ENCODE measurements around the gene MYLIP.

Gene MYLIP

GRCh38 chr6:16153211-16153820 lies 24.4 kb downstream of the MYLIP start:
- Histone ChIP-seq H3K27me3 (ENCODE audit: control insufficient read depth in 2 of 2, insufficient read depth in 2 of 2, low read length in 2 of 2) (no peaks in the 10 kb centered on the region), H3K9ac (ENCODE audit: low read depth in 1 of 2, low read length in 2 of 2) (no peak overlapping the region), H3K9me3 (ENCODE audit: control insufficient read depth in 2 of 2, low read length in 2 of 2) (no peaks in the 10 kb centered on the region), H3K4me3 (ENCODE audit: low read length in 2 of 2) (no peak overlapping the region), H3K36me3 (ENCODE audit: control insufficient read depth in 2 of 2, insufficient read depth in 2 of 2, low read length in 2 of 2) (peaks cover 40 to 52% of the 10 kb centered on the region in 2 donors), H3K27ac (ENCODE audit: low read depth in 2 of 2, low read length in 2 of 2) (no peak overlapping the region), H3K4me1 (ENCODE audit: control insufficient read depth in 2 of 2, insufficient read depth in 2 of 2, low read length in 2 of 2) (peaks cover 2 to 3% of the 10 kb centered on the region in 2 donors)

GRCh38 chr6:16154904-16155303 lies 26.0 kb downstream of the MYLIP start:
- peaks cover 34 to 41% of the 10 kb centered on the region in 2 donors for H3K36me3 ChIP-seq (ENCODE audit: control insufficient read depth in 2 of 2, insufficient read depth in 2 of 2, low read length in 2 of 2)
- no peak overlapping the region for H3K4me3 ChIP-seq (ENCODE audit: low read length in 2 of 2)
- H3K27ac ChIP-seq (ENCODE audit: low read depth in 2 of 2, low read length in 2 of 2), result no peak overlapping the region
- H3K9me3 ChIP-seq (ENCODE audit: control insufficient read depth in 2 of 2, low read length in 2 of 2), result no peaks in the 10 kb centered on the region
- H3K4me1 ChIP-seq (ENCODE audit: control insufficient read depth in 2 of 2, insufficient read depth in 2 of 2, low read length in 2 of 2), result no peaks in the 10 kb centered on the region
- H3K27me3 ChIP-seq (ENCODE audit: control insufficient read depth in 2 of 2, insufficient read depth in 2 of 2, low read length in 2 of 2), result no peaks in the 10 kb centered on the region
- H3K9ac ChIP-seq (ENCODE audit: low read depth in 1 of 2, low read length in 2 of 2), result no peak overlapping the region

- no peaks in the 10 kb centered on the region for H3K27me3 ChIP-seq (ENCODE audit: control insufficient read depth in 2 of 2, insufficient read depth in 2 of 2, low read length in 2 of 2)
- no peaks in the 10 kb centered on the region for H3K4me1 ChIP-seq (ENCODE audit: control insufficient read depth in 2 of 2, insufficient read depth in 2 of 2, low read length in 2 of 2)
- H3K27ac ChIP-seq (ENCODE audit: low read depth in 2 of 2, low read length in 2 of 2), result no peak overlapping the region
These were observed 28.6 kb downstream of the MYLIP start for GRCh38 chr6:16157492-16157891.

GRCh38 chr6:16157909-16158308 lies 29.0 kb downstream of the MYLIP start:
- H3K9me3 ChIP-seq (ENCODE audit: control insufficient read depth in 2 of 2, low read length in 2 of 2), result no peaks in the 10 kb centered on the region
- H3K27ac ChIP-seq (ENCODE audit: low read depth in 2 of 2, low read length in 2 of 2), result no peak overlapping the region
- no peaks in the 10 kb centered on the region for H3K27me3 ChIP-seq (ENCODE audit: control insufficient read depth in 2 of 2, insufficient read depth in 2 of 2, low read length in 2 of 2)
- H3K9ac ChIP-seq (ENCODE audit: low read depth in 1 of 2, low read length in 2 of 2), result no peak overlapping the region
- H3K4me3 ChIP-seq (ENCODE audit: low read length in 2 of 2), result no peak overlapping the region
- H3K36me3 ChIP-seq (ENCODE audit: control insufficient read depth in 2 of 2, insufficient read depth in 2 of 2, low read length in 2 of 2), result peaks cover 12% of the 10 kb centered on the region in 2 donors
- H3K4me1 ChIP-seq (ENCODE audit: control insufficient read depth in 2 of 2, insufficient read depth in 2 of 2, low read length in 2 of 2), result no peaks in the 10 kb centered on the region

More at GRCh38 chr6:16157492-16157891, 28.6 kb downstream of the MYLIP start:
- Histone ChIP-seq H3K4me3 (ENCODE audit: low read length in 2 of 2) (no peak overlapping the region), H3K9ac (ENCODE audit: low read depth in 1 of 2, low read length in 2 of 2) (no peak overlapping the region), H3K9me3 (ENCODE audit: control insufficient read depth in 2 of 2, low read length in 2 of 2) (no peaks in the 10 kb centered on the region), H3K36me3 (ENCODE audit: control insufficient read depth in 2 of 2, insufficient read depth in 2 of 2, low read length in 2 of 2) (peaks cover 12 to 16% of the 10 kb centered on the region in 2 donors)

- Histone ChIP-seq H3K4me1 (ENCODE audit: control insufficient read depth in 2 of 2, insufficient read depth in 2 of 2, low read length in 2 of 2) (no peaks in the 10 kb centered on the region), H3K9me3 (ENCODE audit: control insufficient read depth in 2 of 2, low read length in 2 of 2) (no peaks in the 10 kb centered on the region), H3K27ac (ENCODE audit: low read depth in 2 of 2, low read length in 2 of 2) (no peak overlapping the region), H3K36me3 (ENCODE audit: control insufficient read depth in 2 of 2, insufficient read depth in 2 of 2, low read length in 2 of 2) (peaks cover 10 to 12% of the 10 kb centered on the region in 2 donors), H3K27me3 (ENCODE audit: control insufficient read depth in 2 of 2, insufficient read depth in 2 of 2, low read length in 2 of 2) (no peaks in the 10 kb centered on the region), H3K9ac (ENCODE audit: low read depth in 1 of 2, low read length in 2 of 2) (no peak overlapping the region), H3K4me3 (ENCODE audit: low read length in 2 of 2) (no peak overlapping the region)
These were observed 30.2 kb downstream of the MYLIP start for GRCh38 chr6:16158943-16159557.

GRCh38 chr6:16160794-16161193 lies 31.9 kb downstream of the MYLIP start:
- Histone ChIP-seq H3K27ac (ENCODE audit: low read depth in 2 of 2, low read length in 2 of 2) (no peak overlapping the region), H3K27me3 (ENCODE audit: control insufficient read depth in 2 of 2, insufficient read depth in 2 of 2, low read length in 2 of 2) (no peaks in the 10 kb centered on the region), H3K9ac (ENCODE audit: low read depth in 1 of 2, low read length in 2 of 2) (no peak overlapping the region), H3K36me3 (ENCODE audit: control insufficient read depth in 2 of 2, insufficient read depth in 2 of 2, low read length in 2 of 2) (peaks cover 0 to 5% of the 10 kb centered on the region in 2 donors), H3K9me3 (ENCODE audit: control insufficient read depth in 2 of 2, low read length in 2 of 2) (no peaks in the 10 kb centered on the region), H3K4me1 (ENCODE audit: control insufficient read depth in 2 of 2, insufficient read depth in 2 of 2, low read length in 2 of 2) (no peaks in the 10 kb centered on the region), H3K4me3 (ENCODE audit: low read length in 2 of 2) (no peak overlapping the region)

GRCh38 chr6:16162003-16162402 lies 33.1 kb downstream of the MYLIP start:
- Histone ChIP-seq H3K4me1 (ENCODE audit: control insufficient read depth in 2 of 2, insufficient read depth in 2 of 2, low read length in 2 of 2) (no peaks in the 10 kb centered on the region), H3K27ac (ENCODE audit: low read depth in 2 of 2, low read length in 2 of 2) (no peak overlapping the region), H3K27me3 (ENCODE audit: control insufficient read depth in 2 of 2, insufficient read depth in 2 of 2, low read length in 2 of 2) (no peaks in the 10 kb centered on the region), H3K4me3 (ENCODE audit: low read length in 2 of 2) (no peak overlapping the region), H3K9ac (ENCODE audit: low read depth in 1 of 2, low read length in 2 of 2) (no peak overlapping the region), H3K9me3 (ENCODE audit: control insufficient read depth in 2 of 2, low read length in 2 of 2) (no peaks in the 10 kb centered on the region), H3K36me3 (ENCODE audit: control insufficient read depth in 2 of 2, insufficient read depth in 2 of 2, low read length in 2 of 2) (no peaks in the 10 kb centered on the region)

GRCh38 chr6:16163066-16163465 lies 34.2 kb downstream of the MYLIP start:
- Histone ChIP-seq H3K4me3 (ENCODE audit: low read length in 2 of 2) (no peak overlapping the region), H3K9me3 (ENCODE audit: control insufficient read depth in 2 of 2, low read length in 2 of 2) (no peaks in the 10 kb centered on the region), H3K27ac (ENCODE audit: low read depth in 2 of 2, low read length in 2 of 2) (no peak overlapping the region), H3K9ac (ENCODE audit: low read depth in 1 of 2, low read length in 2 of 2) (no peak overlapping the region), H3K4me1 (ENCODE audit: control insufficient read depth in 2 of 2, insufficient read depth in 2 of 2, low read length in 2 of 2) (no peaks in the 10 kb centered on the region), H3K27me3 (ENCODE audit: control insufficient read depth in 2 of 2, insufficient read depth in 2 of 2, low read length in 2 of 2) (no peaks in the 10 kb centered on the region), H3K36me3 (ENCODE audit: control insufficient read depth in 2 of 2, insufficient read depth in 2 of 2, low read length in 2 of 2) (no peaks in the 10 kb centered on the region)

GRCh38 chr6:16163535-16164300 lies 34.8 kb downstream of the MYLIP start:
- Histone ChIP-seq H3K27ac (ENCODE audit: low read depth in 2 of 2, low read length in 2 of 2) (no peak overlapping the region), H3K9ac (ENCODE audit: low read depth in 1 of 2, low read length in 2 of 2) (no peak overlapping the region), H3K27me3 (ENCODE audit: control insufficient read depth in 2 of 2, insufficient read depth in 2 of 2, low read length in 2 of 2) (no peaks in the 10 kb centered on the region), H3K9me3 (ENCODE audit: control insufficient read depth in 2 of 2, low read length in 2 of 2) (no peaks in the 10 kb centered on the region), H3K36me3 (ENCODE audit: control insufficient read depth in 2 of 2, insufficient read depth in 2 of 2, low read length in 2 of 2) (no peaks in the 10 kb centered on the region), H3K4me1 (ENCODE audit: control insufficient read depth in 2 of 2, insufficient read depth in 2 of 2, low read length in 2 of 2) (no peaks in the 10 kb centered on the region), H3K4me3 (ENCODE audit: low read length in 2 of 2) (no peak overlapping the region)

GRCh38 chr6:16165641-16166040 lies 36.8 kb downstream of the MYLIP start:
- H3K9ac ChIP-seq (ENCODE audit: low read depth in 1 of 2, low read length in 2 of 2), result no peak overlapping the region
- no peaks in the 10 kb centered on the region for H3K9me3 ChIP-seq (ENCODE audit: control insufficient read depth in 2 of 2, low read length in 2 of 2)
- no peaks in the 10 kb centered on the region for H3K4me1 ChIP-seq (ENCODE audit: control insufficient read depth in 2 of 2, insufficient read depth in 2 of 2, low read length in 2 of 2)
- no peak overlapping the region for H3K27ac ChIP-seq (ENCODE audit: low read depth in 2 of 2, low read length in 2 of 2)
- H3K27me3 ChIP-seq (ENCODE audit: control insufficient read depth in 2 of 2, insufficient read depth in 2 of 2, low read length in 2 of 2), result no peaks in the 10 kb centered on the region
- no peaks in the 10 kb centered on the region for H3K36me3 ChIP-seq (ENCODE audit: control insufficient read depth in 2 of 2, insufficient read depth in 2 of 2, low read length in 2 of 2)
- no peak overlapping the region for H3K4me3 ChIP-seq (ENCODE audit: low read length in 2 of 2)

All from mucosa of rectum (tissue), 2 donors.